Measurements from ENCODE around the gene PTGIS.

- TF ChIP-seq GABPA (IDR thresholded peaks at IDR 0.05; ENCODE audit: low read depth) (no peak), CTCF (IDR thresholded peaks at IDR 0.05; ENCODE audit: insufficient read depth, low read length) (no peak), REST (IDR thresholded peaks at IDR 0.05; ENCODE audit: insufficient replicate concordance, low read depth) (no peak), POLR2AphosphoS5 (IDR thresholded peaks at IDR 0.05; ENCODE audit: low read depth) (no peak)
Measured at GRCh38 chr20:49543858-49544437, 24.0 kb downstream of the PTGIS start.
